ENCODE measurements around the gene SNX17. TPM values are rescaled to one million over a fixed set of nuclear protein-coding genes. Genes with fewer than 3 reads are reported as not detected.

Gene SNX17
- total RNA-seq, 1 donor from 2014 or later, result 90.5 TPM

GRCh38 chr2:27380626-27381545 is 10.5 kb downstream of the SNX17 start, which contains the start of gene ZNF513:
TSS of gene ZNF513 (minus strand) at chr2:27380734. CDS start at chr2:27380526, 208 bp downstream.
- no peak for TF ChIP-seq CTCF (IDR thresholded peaks at IDR 0.05; ENCODE audit: unreplicated experiment)
- Mint-ChIP-seq H3K27ac (ENCODE audit: unreplicated experiment) (peak within 1 kb of the TSS; percentile 98), H3K4me3 (ENCODE audit: unreplicated experiment) (peak within 1 kb of the TSS; percentile 93), H3K4me1 (ENCODE audit: unreplicated experiment) (peaks cover 20% of the 10 kb centered on the region), H3K36me3 (ENCODE audit: low read depth, unreplicated experiment) (peaks cover 60% of the 10 kb centered on the region), H3K27me3 (ENCODE audit: unreplicated experiment) (peaks cover 21% of the 10 kb centered on the region), H3K9me3 (ENCODE audit: unreplicated experiment) (no peaks in the 10 kb centered on the region)
- peak; percentile 89 for DNase-seq (ENCODE audit: low spot score)

- Mint-ChIP-seq H3K4me3 (ENCODE audit: unreplicated experiment) (peak overlapping the region; percentile 70), H3K27me3 (ENCODE audit: unreplicated experiment) (peaks cover 21% of the 10 kb centered on the region), H3K27ac (ENCODE audit: unreplicated experiment) (peak overlapping the region; percentile 98), H3K4me1 (ENCODE audit: unreplicated experiment) (peaks cover 22% of the 10 kb centered on the region), H3K36me3 (ENCODE audit: low read depth, unreplicated experiment) (peaks cover 55% of the 10 kb centered on the region), H3K9me3 (ENCODE audit: unreplicated experiment) (no peaks in the 10 kb centered on the region)
- no peak for DNase-seq (ENCODE audit: low spot score)
- no peak for TF ChIP-seq CTCF (IDR thresholded peaks at IDR 0.05; ENCODE audit: unreplicated experiment)
Observed at GRCh38 chr2:27381577-27382181, 11.3 kb downstream of the SNX17 start.

GRCh38 chr2:27390822-27391679 is 20.6 kb downstream of the SNX17 start:
- H3K27me3 Mint-ChIP-seq (ENCODE audit: unreplicated experiment), result peaks cover 1% of the 10 kb centered on the region

GRCh38 chr2:27393225-27393624 is 22.8 kb downstream of the SNX17 start:
- no peak for DNase-seq (ENCODE audit: low spot score)
- Mint-ChIP-seq H3K4me3 (ENCODE audit: unreplicated experiment) (no peak overlapping the region), H3K9me3 (ENCODE audit: unreplicated experiment) (no peaks in the 10 kb centered on the region), H3K27me3 (ENCODE audit: unreplicated experiment) (peaks cover 1% of the 10 kb centered on the region), H3K4me1 (ENCODE audit: unreplicated experiment) (no peaks in the 10 kb centered on the region), H3K27ac (ENCODE audit: unreplicated experiment) (no peak overlapping the region), H3K36me3 (ENCODE audit: low read depth, unreplicated experiment) (peaks cover 11% of the 10 kb centered on the region)
- no peak for TF ChIP-seq CTCF (IDR thresholded peaks at IDR 0.05; ENCODE audit: unreplicated experiment)

More at GRCh38 chr2:27390822-27391679, 20.6 kb downstream of the SNX17 start:
- Mint-ChIP-seq H3K36me3 (ENCODE audit: low read depth, unreplicated experiment) (peaks cover 13% of the 10 kb centered on the region), H3K9me3 (ENCODE audit: unreplicated experiment) (no peaks in the 10 kb centered on the region), H3K4me1 (ENCODE audit: unreplicated experiment) (peaks cover 6% of the 10 kb centered on the region), H3K27ac (ENCODE audit: unreplicated experiment) (no peak overlapping the region), H3K4me3 (ENCODE audit: unreplicated experiment) (no peak overlapping the region)
- no peak for TF ChIP-seq CTCF (IDR thresholded peaks at IDR 0.05; ENCODE audit: unreplicated experiment)
- no peak for DNase-seq (ENCODE audit: low spot score)

All from endothelial cell (in vitro differentiated cells).